HS-5 (cell line): ENCODE results near the gene CEP152.

Source experiments
- DNase-seq: peaks from one replicate; pipeline ENCODE4 v3.0.0-alpha.2; 2012; ENCODE audit warnings: low read depth

The CEP152 gene

GRCh38 chr15:48708641-48709040 is 102.2 kb downstream of the CEP152 start:
- DNase-seq = no peak

DNA sequence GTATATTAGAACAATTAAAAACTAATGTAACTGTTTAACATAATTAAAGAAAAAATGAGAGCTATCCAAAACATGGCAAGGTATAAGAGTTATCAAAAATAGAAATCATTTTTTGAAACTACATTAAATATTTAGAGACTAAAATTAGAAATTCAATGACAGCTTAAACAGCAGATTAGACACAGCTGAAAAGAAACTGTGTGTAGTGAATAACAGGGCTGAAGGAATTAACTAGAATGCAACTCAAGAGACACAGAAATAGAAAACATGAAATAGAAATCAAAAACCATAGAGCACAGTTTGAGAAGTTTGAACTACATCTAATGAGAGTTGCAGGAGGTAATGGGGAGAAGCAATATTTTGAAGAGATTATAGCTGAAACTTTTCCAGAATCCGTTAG is 105.5 kb downstream of the CEP152 start:
- no peak for DNase-seq

DNA sequence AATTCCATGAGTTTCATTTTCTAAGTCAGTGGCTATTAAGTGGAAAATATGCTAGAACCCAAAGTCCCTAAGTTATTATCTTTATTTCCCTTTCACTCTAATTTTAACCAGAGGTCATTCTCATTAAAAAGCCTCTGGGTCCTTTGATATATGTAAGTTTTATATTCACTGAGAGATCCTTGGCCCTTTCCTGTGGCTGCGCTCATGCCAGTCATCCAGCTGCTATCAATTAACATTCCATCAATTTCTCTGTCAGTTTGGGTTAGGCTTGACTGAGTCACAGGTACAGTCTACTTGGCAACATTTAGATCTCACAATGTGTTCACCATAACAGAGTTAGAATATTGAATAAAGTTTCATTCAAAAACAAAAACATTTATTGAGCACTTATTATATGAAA is 107.3 kb downstream of the CEP152 start:
- DNase-seq = peak; percentile 79

DNA sequence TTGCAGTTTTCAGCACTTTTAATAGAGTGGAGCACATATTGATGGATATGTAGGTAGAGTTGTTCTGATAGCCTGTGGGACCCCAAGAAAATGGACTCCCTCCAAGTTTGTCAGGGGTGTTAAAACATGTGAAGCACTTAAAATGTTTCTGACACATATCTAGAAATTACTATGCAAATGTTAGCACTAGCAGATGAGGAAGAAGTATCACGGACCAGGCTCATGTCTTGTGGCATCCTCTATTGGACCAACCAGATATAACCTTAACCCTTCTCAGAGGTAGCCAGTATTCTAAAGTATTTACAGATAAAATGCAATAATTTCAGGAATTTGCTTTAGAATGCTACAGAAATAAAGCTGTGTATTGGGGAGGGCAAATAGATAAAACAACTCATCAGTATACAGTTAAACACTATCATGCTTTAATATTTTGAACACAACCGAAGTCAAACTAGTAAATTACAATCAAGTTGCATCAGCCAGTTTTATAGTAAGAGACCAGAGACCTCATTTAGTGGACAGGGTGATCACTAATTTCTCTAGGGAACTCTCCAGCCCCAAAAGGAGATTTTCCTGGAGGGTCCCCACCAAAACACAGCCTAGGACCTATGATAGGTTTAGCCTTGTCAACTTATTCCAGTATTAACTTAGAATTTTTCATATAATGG is 108.2 kb downstream of the CEP152 start:
- no peak for DNase-seq

DNA sequence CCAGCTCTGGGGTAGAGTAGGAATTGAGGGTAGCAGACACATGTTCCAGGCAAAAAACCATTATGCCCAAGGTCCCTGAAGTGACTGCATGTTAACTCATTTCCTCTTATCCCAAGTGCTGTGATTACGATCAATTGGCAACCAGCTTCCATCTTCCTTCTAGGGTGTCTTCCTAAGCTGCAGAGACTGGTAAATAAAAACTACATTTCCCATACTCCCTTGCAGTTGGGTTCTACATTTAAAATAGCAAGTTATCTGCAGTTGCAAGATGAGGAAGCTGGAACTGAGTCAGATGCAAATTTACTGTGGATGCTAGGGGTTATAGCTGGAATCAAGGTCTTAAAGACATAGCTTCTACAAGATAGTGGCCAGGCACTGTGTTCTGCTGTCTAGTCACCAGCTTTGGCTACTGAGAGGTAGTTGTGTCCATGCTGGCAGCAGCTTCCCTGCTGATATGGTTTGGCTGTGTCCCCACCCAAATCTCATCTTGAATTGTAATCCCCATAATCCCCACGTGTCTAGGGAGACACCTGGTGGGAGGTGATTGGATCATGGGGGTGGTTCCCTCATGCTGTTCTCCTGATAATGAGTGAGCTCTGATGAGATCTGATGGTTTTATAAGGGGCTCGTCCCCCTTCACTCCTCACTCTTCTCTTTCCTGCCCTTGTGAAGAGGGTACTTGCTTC is 114.1 kb downstream of the CEP152 start:
- no peak for DNase-seq

- no peak for DNase-seq
These were observed 114.9 kb downstream of the CEP152 start for GRCh38 chr15:48695827-48696573.

DNA sequence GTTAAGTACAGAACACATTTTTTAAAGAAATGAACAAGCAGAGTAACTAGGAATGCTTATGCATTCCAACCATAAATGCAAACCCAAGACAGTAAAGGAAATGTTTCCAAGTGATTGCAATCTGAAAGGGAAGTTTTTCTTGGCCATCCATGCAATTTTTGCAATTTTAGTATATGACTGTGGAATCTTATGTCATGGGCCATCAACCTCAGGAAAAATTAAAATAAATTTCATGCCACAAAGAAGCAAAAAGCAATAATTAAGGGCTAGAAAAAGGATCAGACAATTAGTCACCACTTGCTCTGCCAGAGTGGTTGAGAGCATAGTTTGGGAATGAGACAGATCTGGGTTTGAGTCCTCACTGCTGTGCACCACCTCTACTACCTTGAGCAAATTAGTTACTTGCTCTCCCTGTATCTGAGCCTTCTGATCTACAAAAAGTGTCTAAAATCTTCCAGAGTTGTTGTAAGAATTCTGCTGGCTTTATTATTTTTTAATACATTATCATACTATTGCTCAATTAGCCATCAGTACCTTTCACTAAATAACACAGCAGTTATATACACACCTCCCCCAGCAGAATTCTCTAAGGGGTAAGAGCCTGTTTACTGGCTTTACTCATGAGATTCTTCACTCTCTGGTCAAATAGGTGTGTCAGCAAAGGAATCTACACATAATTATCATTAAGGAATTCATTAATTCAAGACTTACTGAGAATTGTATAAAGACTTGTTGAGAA is 115.6 kb downstream of the CEP152 start:
- DNase-seq = peak; percentile 95

GRCh38 chr15:48693484-48693883 is 117.4 kb downstream of the CEP152 start:
- no peak for DNase-seq

DNA sequence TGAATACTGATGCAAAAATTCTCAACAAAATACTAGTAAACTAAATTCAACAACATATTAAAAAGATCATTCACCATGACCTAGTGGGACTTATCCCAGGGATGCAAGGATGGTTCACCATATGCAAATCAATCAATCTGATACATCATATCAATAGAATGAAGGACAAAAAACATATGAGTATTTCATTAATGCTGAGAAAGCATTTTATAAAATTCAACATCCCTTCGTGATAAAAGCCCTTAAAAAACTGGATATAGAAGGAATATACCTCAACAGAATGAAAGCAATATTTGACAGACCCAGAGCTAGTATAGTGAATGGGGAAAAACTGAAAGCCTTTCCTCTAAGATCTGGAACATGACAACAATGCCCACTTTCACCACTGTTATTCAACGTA is 122.4 kb downstream of the CEP152 start:
- no peak for DNase-seq
